Nephron progenitor cell (in vitro differentiated cells): Measurements from ENCODE around the gene THAP6.
"Not testable (repeated sequence)": the region's sequence is repeated elsewhere in the genome, so short reads cannot be mapped to it uniquely, and the experiment has no call there.

Experiments
- DNase-seq: peaks from one replicate; pipeline ENCODE4 v3.0.0; 2021
- H3K27ac Mint-ChIP-seq: 2 replicates; pipeline ENCODE4 v1.8.0; 2021; ENCODE audit warnings: mild to moderate bottlenecking, moderate library complexity, mixed read lengths
- H3K27me3 Mint-ChIP-seq: 2 replicates; pipeline ENCODE4 v1.8.0; 2021; ENCODE audit warnings: mild to moderate bottlenecking, low read depth, mixed read lengths; ENCODE audit not compliant: poor library complexity
- H3K36me3 Mint-ChIP-seq: 2 replicates; pipeline ENCODE4 v1.8.0; 2021; ENCODE audit warnings: low read depth, mixed read lengths
- H3K4me1 Mint-ChIP-seq: 2 replicates; pipeline ENCODE4 v1.8.0; 2021; ENCODE audit warnings: mixed read lengths
- H3K4me3 Mint-ChIP-seq: 2 replicates; pipeline ENCODE4 v1.8.0; 2021; ENCODE audit warnings: mild to moderate bottlenecking, moderate library complexity, mixed read lengths
- H3K9me3 Mint-ChIP-seq: 2 replicates; pipeline ENCODE4 v1.8.0; 2021; ENCODE audit warnings: mild to moderate bottlenecking, moderate library complexity, mixed read lengths
- CTCF ChIP-seq: fragments of 200-600 bp; sonication (generic); IDR thresholded peaks from 2 replicates; pipeline ENCODE4 v1.5.0; 2021; ENCODE audit warnings: antibody characterized with exemption

Gene THAP6

GRCh38 chr4:75514949-75515612, 808 bp downstream of the THAP6 start:
- H3K4me1 Mint-ChIP-seq = peaks cover 25% of the 10 kb centered on the region
- H3K9me3 Mint-ChIP-seq = peaks cover 16% of the 10 kb centered on the region
- H3K36me3 Mint-ChIP-seq = peaks cover 39% of the 10 kb centered on the region
- no peaks in the 10 kb centered on the region for H3K27me3 Mint-ChIP-seq
- no peak overlapping the region for H3K4me3 Mint-ChIP-seq
- TF ChIP-seq CTCF = no peak
- peak overlapping the region; percentile 87 for H3K27ac Mint-ChIP-seq
- DNase-seq = no peak

- no peak for DNase-seq
- H3K4me1 Mint-ChIP-seq = peaks cover 25% of the 10 kb centered on the region
Observed at GRCh38 chr4:75516144-75516543, 1.9 kb downstream of the THAP6 start.

GRCh38 chr4:75519452-75519851, 5.2 kb downstream of the THAP6 start:
- H3K4me1 Mint-ChIP-seq = peaks cover 15% of the 10 kb centered on the region
- not testable (repeated sequence) for H3K4me3 Mint-ChIP-seq, H3K27ac Mint-ChIP-seq, DNase-seq, H3K27me3 Mint-ChIP-seq, H3K9me3 Mint-ChIP-seq
- peaks cover 60% of the 10 kb centered on the region for H3K36me3 Mint-ChIP-seq

More at GRCh38 chr4:75516144-75516543, 1.9 kb downstream of the THAP6 start:
- Mint-ChIP-seq H3K4me3 (no peak overlapping the region), H3K27me3 (no peaks in the 10 kb centered on the region), H3K36me3 (peaks cover 40% of the 10 kb centered on the region), H3K9me3 (peaks cover 7% of the 10 kb centered on the region), H3K27ac (no peak overlapping the region)
- TF ChIP-seq CTCF = no peak

GRCh38 chr4:75525086-75525485, 10.8 kb downstream of the THAP6 start:
- Mint-ChIP-seq H3K4me3 (no peak overlapping the region), H3K27me3 (no peaks in the 10 kb centered on the region), H3K9me3 (no peaks in the 10 kb centered on the region), H3K36me3 (peaks cover 80% of the 10 kb centered on the region), H3K4me1 (no peaks in the 10 kb centered on the region), H3K27ac (peak overlapping the region; percentile 15)
- no peak for TF ChIP-seq CTCF
- DNase-seq = no peak

- H3K4me3 Mint-ChIP-seq = no peak overlapping the region
Observed at GRCh38 chr4:75525910-75526309, 11.6 kb downstream of the THAP6 start.

GRCh38 chr4:75527482-75527881, 13.2 kb downstream of the THAP6 start:
- Mint-ChIP-seq H3K4me3 (no peak overlapping the region), H3K4me1 (no peaks in the 10 kb centered on the region)

More at GRCh38 chr4:75525910-75526309, 11.6 kb downstream of the THAP6 start:
- peaks cover 80% of the 10 kb centered on the region for H3K36me3 Mint-ChIP-seq
- no peaks in the 10 kb centered on the region for H3K4me1 Mint-ChIP-seq
- no peaks in the 10 kb centered on the region for H3K9me3 Mint-ChIP-seq
- no peak for TF ChIP-seq CTCF
- H3K27ac Mint-ChIP-seq = peak overlapping the region; percentile 23
- H3K27me3 Mint-ChIP-seq = no peaks in the 10 kb centered on the region
- no peak for DNase-seq

More at GRCh38 chr4:75527482-75527881, 13.2 kb downstream of the THAP6 start:
- Mint-ChIP-seq H3K27me3 (no peaks in the 10 kb centered on the region), H3K9me3 (peaks cover 14% of the 10 kb centered on the region), H3K27ac (no peak overlapping the region), H3K36me3 (peaks cover 83% of the 10 kb centered on the region)
- DNase-seq = no peak
- no peak for TF ChIP-seq CTCF
